ENCODE measurements around the gene DZIP1L.
"Not testable (repeated sequence)": the region's sequence is repeated elsewhere in the genome, so short reads cannot be mapped to it uniquely, and the experiment has no call there.

The DZIP1L gene, protein sequence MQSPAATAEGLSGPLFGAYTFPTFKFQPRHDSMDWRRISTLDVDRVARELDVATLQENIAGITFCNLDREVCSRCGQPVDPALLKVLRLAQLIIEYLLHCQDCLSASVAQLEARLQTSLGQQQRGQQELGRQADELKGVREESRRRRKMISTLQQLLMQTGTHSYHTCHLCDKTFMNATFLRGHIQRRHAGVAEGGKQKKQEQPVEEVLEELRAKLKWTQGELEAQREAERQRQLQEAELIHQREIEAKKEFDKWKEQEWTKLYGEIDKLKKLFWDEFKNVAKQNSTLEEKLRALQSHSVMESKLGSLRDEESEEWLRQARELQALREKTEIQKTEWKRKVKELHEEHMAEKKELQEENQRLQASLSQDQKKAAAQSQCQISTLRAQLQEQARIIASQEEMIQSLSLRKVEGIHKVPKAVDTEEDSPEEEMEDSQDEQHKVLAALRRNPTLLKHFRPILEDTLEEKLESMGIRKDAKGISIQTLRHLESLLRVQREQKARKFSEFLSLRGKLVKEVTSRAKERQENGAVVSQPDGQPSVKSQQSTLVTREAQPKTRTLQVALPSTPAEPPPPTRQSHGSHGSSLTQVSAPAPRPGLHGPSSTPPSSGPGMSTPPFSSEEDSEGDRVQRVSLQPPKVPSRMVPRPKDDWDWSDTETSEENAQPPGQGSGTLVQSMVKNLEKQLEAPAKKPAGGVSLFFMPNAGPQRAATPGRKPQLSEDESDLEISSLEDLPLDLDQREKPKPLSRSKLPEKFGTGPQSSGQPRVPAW

DNA sequence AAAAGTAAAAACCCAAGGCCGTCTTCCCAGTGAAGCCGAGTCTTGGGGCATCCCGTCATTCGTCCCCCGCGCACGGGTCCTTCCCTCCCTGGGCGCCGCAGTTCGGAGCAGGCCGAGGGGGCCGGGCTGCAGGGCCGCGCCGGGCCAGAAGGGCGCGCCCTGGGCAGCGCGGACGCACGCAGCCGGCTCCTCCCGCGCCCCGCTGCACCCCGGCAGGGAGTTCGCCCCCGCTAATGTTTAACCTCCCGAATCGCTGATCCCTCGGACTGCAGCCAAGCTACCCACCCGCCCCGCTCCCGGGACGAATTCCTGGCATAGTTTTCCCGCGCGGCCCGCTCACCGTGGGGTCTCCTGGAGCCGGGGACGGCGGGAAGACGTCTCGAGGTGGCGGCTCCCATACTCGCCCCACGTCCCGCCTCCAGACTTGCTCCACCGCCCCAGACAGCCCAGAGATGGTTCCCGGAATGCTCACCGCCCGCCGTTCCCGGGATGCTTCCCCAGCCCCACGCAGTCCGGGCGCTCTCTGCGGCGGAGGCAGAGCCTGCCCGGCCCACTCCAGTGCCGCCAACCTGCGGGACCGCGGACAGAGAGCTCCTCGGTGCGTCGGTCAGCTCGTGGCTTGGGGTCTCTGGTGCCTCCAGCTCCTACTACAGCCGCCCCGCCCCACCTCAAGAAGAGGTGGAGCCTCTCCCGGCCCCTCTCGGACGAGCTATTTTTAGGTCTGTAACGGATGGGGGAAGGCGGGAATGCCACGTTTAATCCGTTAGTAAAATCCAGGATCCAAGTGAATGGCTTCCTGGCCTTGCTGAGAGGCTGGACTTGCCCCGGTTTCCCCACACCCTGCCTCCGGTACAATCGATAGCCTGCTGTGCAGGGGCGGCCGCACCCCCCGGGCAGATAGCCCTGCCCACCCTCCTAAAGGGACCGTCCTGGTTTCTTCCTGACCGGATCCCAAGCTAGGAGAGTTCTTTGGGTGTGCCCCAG is at the start of gene DZIP1L:
TSS of gene DZIP1L (minus strand) at position 621 of the 984 bp plus-strand sequence. CDS start 11,637 bp downstream, outside the sequence.
- TF ChIP-seq, protein P1, sequence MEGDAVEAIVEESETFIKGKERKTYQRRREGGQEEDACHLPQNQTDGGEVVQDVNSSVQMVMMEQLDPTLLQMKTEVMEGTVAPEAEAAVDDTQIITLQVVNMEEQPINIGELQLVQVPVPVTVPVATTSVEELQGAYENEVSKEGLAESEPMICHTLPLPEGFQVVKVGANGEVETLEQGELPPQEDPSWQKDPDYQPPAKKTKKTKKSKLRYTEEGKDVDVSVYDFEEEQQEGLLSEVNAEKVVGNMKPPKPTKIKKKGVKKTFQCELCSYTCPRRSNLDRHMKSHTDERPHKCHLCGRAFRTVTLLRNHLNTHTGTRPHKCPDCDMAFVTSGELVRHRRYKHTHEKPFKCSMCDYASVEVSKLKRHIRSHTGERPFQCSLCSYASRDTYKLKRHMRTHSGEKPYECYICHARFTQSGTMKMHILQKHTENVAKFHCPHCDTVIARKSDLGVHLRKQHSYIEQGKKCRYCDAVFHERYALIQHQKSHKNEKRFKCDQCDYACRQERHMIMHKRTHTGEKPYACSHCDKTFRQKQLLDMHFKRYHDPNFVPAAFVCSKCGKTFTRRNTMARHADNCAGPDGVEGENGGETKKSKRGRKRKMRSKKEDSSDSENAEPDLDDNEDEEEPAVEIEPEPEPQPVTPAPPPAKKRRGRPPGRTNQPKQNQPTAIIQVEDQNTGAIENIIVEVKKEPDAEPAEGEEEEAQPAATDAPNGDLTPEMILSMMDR (IDR thresholded peaks at IDR 0.05; ENCODE audit: borderline replicate concordance, insufficient read depth, low read depth, low read length) = peak; percentile 72

DNA sequence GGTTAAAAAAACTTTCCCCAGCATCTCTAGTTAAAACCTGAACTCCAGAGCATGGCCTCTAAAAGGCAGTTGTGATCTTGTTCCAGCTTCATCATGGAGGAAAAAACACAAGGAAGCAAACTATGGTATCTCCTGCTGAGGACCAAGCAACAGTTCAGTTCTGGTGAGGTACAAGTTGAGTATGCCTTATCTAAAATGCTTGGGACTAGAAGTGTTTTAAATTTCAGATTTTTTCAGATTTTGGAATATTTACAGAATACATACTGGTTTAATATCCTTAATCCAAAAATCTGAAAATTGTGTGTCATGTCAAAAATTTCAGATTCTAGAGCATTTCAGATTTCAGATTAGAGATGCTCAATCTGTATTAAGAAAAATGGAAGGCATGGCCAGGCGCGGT is 49.7 kb upstream of the DZIP1L start:
- TF ChIP-seq, protein P1 (IDR thresholded peaks at IDR 0.05; ENCODE audit: borderline replicate concordance, insufficient read depth, low read depth, low read length) = no peak
- H3K4me3 ChIP-seq (ENCODE audit: low read depth, low read length) = no peak overlapping the region

More for the DNA sequence above, at the start of gene DZIP1L:
- H3K4me3 ChIP-seq (ENCODE audit: low read depth, low read length) = peak within 1 kb of the TSS; percentile 50

DNA sequence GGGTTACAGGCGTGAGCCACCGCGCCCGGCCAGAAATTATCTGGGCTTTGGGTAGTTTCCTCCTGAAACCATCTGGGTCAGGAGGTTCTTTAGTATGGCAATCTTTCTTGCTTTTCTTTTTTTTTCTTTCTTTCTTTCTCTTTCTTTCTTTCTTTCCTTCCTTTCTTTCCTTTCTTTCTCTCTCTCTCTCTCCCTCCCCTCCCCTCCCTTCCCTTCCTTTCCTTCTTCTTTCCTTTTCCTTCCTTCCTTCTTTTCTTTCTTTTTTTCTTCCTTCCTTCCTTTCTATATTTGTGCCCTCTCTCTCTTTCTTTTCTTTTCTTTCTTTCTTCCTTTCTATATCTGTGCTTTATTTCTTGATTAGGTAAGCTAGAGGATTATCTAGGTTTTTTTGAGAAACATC is 42.3 kb upstream of the DZIP1L start:
- TF ChIP-seq, protein P1 (IDR thresholded peaks at IDR 0.05; ENCODE audit: borderline replicate concordance, insufficient read depth, low read depth, low read length) = no peak
- no peak overlapping the region for H3K4me3 ChIP-seq (ENCODE audit: low read depth, low read length)

DNA sequence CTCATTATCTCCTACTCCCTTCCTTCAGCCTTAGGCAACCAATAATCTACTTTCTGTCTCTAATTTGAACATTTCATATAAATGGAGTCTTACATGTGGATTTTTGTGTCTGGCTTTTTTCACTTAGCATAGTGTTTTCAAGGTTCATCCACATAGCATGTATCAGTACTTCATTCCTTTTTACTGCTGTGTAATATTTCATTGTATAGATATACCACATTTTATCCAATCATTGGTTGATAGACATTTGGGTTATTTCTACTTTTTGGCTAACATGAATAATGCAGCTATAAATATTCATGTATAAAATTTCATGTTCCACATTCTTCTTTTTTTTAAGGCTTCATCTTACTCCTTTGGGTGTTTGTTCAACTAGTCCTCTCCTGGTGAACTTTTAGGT is 39.1 kb upstream of the DZIP1L start:
- TF ChIP-seq, protein P1 (IDR thresholded peaks at IDR 0.05; ENCODE audit: borderline replicate concordance, insufficient read depth, low read depth, low read length) = no peak
- H3K4me3 ChIP-seq (ENCODE audit: low read depth, low read length) = no peak overlapping the region

DNA sequence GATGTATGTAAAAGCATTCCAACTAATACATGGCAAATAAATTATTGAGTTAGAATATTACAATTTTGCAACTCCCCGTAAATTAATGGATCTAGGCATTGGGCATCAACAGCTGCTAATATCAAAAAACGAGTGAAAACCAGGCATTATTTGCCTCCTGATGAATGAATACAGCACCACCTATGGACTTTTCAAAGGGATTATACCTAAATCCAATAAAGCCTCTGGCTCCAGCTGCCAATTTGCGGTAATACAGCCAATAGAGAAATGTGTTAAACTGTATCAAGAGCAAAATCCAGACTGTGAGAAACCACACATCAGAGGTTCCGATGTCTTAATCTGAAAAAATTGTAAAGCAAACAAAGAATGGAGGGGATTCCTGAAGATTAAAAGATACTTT is 33.1 kb upstream of the DZIP1L start:
- H3K4me3 ChIP-seq (ENCODE audit: low read depth, low read length) = no peak overlapping the region
- TF ChIP-seq, protein P1 (IDR thresholded peaks at IDR 0.05; ENCODE audit: borderline replicate concordance, insufficient read depth, low read depth, low read length) = no peak

DNA sequence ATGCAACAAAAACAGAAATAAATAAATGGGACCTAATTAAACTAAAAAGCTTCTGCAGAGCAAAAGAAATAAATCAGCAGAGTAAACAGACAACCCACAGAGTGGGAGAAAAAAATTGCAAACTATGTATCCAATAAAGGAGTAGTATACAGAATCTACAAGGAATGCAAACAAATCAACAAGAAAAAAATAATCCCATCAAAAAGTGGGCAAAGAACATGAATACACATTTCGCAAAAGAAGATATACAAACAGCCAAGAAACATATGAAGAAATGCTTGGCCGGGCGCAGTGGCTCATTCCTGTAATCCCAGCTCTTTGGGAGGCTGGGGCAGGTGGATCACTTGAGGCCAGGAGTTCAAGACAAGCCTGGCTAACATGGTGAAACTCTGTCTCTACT is 26.8 kb upstream of the DZIP1L start:
- H3K4me3 ChIP-seq (ENCODE audit: low read depth, low read length) = not testable (repeated sequence)

DNA sequence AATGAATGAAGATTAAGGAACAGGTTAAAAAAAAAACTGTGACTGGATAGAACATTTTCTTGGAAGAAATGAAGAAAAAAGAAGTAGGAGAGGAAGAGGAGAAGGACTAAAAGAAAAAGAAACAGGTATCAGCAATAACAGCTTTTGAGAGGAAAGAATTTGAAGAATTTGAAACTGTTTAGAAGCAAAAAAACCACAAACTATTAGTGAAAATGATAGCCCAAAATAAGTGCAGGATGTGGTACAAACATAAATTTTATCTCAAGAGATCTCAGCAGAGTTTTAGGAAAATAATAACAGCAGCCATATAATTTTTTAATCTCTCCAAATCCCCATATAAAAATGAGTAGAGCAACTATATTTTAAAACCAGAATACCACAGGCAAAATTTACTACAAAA is 25.5 kb upstream of the DZIP1L start:
- TF ChIP-seq, protein P1 (IDR thresholded peaks at IDR 0.05; ENCODE audit: borderline replicate concordance, insufficient read depth, low read depth, low read length) = no peak
- H3K4me3 ChIP-seq (ENCODE audit: low read depth, low read length) = no peak overlapping the region

Measured in GM12875 (cell line).